Skeletal muscle cell (primary cell): ENCODE results near the gene TMEM253.

Experiments used
- DNase-seq: peaks from one replicate; pipeline ENCODE4 v3.0.0-alpha.2; 2010; ENCODE audit warnings: low read depth
- H3K4me3 ChIP-seq: 2 replicates; pipeline ENCODE4 v1.5.1; 2011; ENCODE audit warnings: low read depth, mild to moderate bottlenecking, control low read depth, low read length, moderate library complexity

The TMEM253 gene

DNA sequence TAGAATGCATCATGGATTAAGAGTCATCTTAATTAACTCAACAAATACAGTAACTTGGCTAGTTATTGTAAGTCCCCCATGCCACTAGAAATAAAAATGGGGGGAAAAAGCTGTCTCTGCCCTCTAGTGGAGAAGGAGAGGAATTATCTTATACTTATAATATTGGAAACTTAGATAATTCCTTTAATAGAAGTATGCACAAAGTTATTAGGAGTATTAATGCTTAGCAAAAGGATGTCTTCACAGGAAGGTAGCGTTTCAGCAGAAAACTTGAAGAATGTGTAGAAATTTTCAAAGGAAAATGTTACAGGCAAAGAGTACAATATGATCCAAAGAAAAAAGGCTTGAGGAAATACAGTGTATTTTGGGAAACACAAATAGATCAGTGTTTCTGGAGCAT is 35.2 kb downstream of the TMEM253 start:
- DNase-seq, result peak; percentile 3
- no peak overlapping the region for H3K4me3 ChIP-seq

GRCh38 chr14:21142357-21142756 is 41.5 kb downstream of the TMEM253 start:
- no peak for DNase-seq
- no peak overlapping the region for H3K4me3 ChIP-seq

DNA sequence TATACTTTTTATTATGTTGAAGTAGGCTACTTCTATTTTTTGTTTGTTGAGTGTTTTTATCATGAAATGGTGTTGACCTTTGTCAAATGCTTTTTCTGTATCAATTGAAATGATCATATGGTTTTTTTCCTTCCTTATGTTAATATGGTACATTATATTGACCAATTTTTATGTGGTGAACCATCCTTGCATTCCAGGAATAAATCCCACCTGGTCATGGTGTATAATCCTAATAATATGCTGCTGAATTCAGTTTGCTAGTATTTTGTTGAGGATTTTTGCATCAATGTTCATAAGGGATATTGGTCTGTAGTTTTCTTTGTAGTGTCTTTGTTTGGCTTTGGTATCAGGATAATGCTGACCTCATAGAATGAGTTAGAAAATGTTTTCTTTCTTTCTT is 44.6 kb downstream of the TMEM253 start:
- DNase-seq, result no peak

GRCh38 chr14:21149641-21150367 is 48.9 kb downstream of the TMEM253 start:
- DNase-seq, result no peak
- H3K4me3 ChIP-seq, result no peak overlapping the region

More for the DNA sequence above, 44.6 kb downstream of the TMEM253 start:
- no peak overlapping the region for H3K4me3 ChIP-seq
